ENCODE measurements around the gene OSBP2. TPM values are rescaled to one million over a fixed set of nuclear protein-coding genes. Genes with fewer than 3 reads are reported as not detected.
"Not testable (repeated sequence)": the region's sequence is repeated elsewhere in the genome, so short reads cannot be mapped to it uniquely, and the experiment has no call there.

Gene OSBP2
- total RNA-seq, 1 donor from 2014 or later = 0.35 TPM

GRCh38 chr22:30728826-30729225, 34.2 kb downstream of the OSBP2 start:
- Mint-ChIP-seq H3K36me3 (ENCODE audit: low read depth) (no peaks in the 10 kb centered on the region), H3K4me1 (peaks cover 3% of the 10 kb centered on the region), H3K27me3 (peaks cover 6% of the 10 kb centered on the region), H3K4me3 (no peak overlapping the region), H3K9me3 (no peaks in the 10 kb centered on the region), H3K27ac (no peak overlapping the region)
- intact Hi-C loops (cut with micrococcal nuclease) = no loop called here
- ChIA-PET POLR2A (no interaction called here), CTCF (no interaction called here)
- ATAC-seq (ENCODE audit: low read depth) (no peak), DNase-seq (no peak)
- no peak for TF ChIP-seq CTCF (IDR thresholded peaks at IDR 0.05)

GRCh38 chr22:30731658-30732057, 37.0 kb downstream of the OSBP2 start:
- no peak for TF ChIP-seq CTCF (IDR thresholded peaks at IDR 0.05)
- no peaks in the 10 kb centered on the region for H3K36me3 Mint-ChIP-seq (ENCODE audit: low read depth)
- peaks cover 2% of the 10 kb centered on the region for H3K9me3 Mint-ChIP-seq
- no peak overlapping the region for H3K27ac Mint-ChIP-seq
- no peak for ATAC-seq (ENCODE audit: low read depth)
- H3K4me3 Mint-ChIP-seq = no peak overlapping the region
- DNase-seq = no peak
- peaks cover 3% of the 10 kb centered on the region for H3K4me1 Mint-ChIP-seq
- ChIA-PET POLR2A (no interaction called here), CTCF (no interaction called here)
- intact Hi-C loops (cut with micrococcal nuclease) = no loop called here
- peaks cover 5% of the 10 kb centered on the region for H3K27me3 Mint-ChIP-seq

- ATAC-seq (ENCODE audit: low read depth) (no peak), DNase-seq (no peak)
- TF ChIP-seq CTCF (IDR thresholded peaks at IDR 0.05) = no peak
- Mint-ChIP-seq H3K36me3 (ENCODE audit: low read depth) (no peaks in the 10 kb centered on the region), H3K4me1 (peaks cover 3% of the 10 kb centered on the region), H3K9me3 (peaks cover 2% of the 10 kb centered on the region), H3K27me3 (peaks cover 6% of the 10 kb centered on the region), H3K4me3 (no peak overlapping the region), H3K27ac (no peak overlapping the region)
- intact Hi-C loops (cut with micrococcal nuclease) = no loop called here
- ChIA-PET POLR2A (no interaction called here), CTCF (no interaction called here)
Measured at GRCh38 chr22:30732426-30732825, 37.8 kb downstream of the OSBP2 start.

- Mint-ChIP-seq H3K4me3 (no peak overlapping the region), H3K4me1 (peaks cover 3% of the 10 kb centered on the region), H3K9me3 (peaks cover 2% of the 10 kb centered on the region), H3K36me3 (ENCODE audit: low read depth) (no peaks in the 10 kb centered on the region), H3K27me3 (peaks cover 8% of the 10 kb centered on the region), H3K27ac (no peak overlapping the region)
- no peak for ATAC-seq (ENCODE audit: low read depth)
- ChIA-PET CTCF (no interaction called here), POLR2A (no interaction called here)
- no peak for TF ChIP-seq CTCF (IDR thresholded peaks at IDR 0.05)
- no peak for DNase-seq
- intact Hi-C loops (cut with micrococcal nuclease) = no loop called here
Measured at GRCh38 chr22:30733181-30733631, 38.5 kb downstream of the OSBP2 start.

GRCh38 chr22:30740007-30740406, 45.3 kb downstream of the OSBP2 start:
- H3K27ac Mint-ChIP-seq; intact Hi-C loops (cut with micrococcal nuclease); H3K36me3 Mint-ChIP-seq (ENCODE audit: low read depth); H3K4me1 Mint-ChIP-seq; H3K4me3 Mint-ChIP-seq; ATAC-seq (ENCODE audit: low read depth); DNase-seq; POLR2A ChIA-PET; H3K9me3 Mint-ChIP-seq; CTCF ChIA-PET: not testable (repeated sequence)
- H3K27me3 Mint-ChIP-seq = peaks cover 21% of the 10 kb centered on the region

GRCh38 chr22:30740511-30740910, 45.8 kb downstream of the OSBP2 start:
- H3K9me3 Mint-ChIP-seq; POLR2A ChIA-PET; H3K27ac Mint-ChIP-seq; CTCF ChIA-PET; H3K36me3 Mint-ChIP-seq (ENCODE audit: low read depth); intact Hi-C loops (cut with micrococcal nuclease); ATAC-seq (ENCODE audit: low read depth); H3K4me3 Mint-ChIP-seq; H3K4me1 Mint-ChIP-seq; DNase-seq: not testable (repeated sequence)
- H3K27me3 Mint-ChIP-seq = peaks cover 21% of the 10 kb centered on the region
